ENCODE data around the gene CYP2W1.
"Not testable (repeated sequence)": the region's sequence is repeated elsewhere in the genome, so short reads cannot be mapped to it uniquely, and the experiment has no call there.

CYP2W1 gene, protein sequence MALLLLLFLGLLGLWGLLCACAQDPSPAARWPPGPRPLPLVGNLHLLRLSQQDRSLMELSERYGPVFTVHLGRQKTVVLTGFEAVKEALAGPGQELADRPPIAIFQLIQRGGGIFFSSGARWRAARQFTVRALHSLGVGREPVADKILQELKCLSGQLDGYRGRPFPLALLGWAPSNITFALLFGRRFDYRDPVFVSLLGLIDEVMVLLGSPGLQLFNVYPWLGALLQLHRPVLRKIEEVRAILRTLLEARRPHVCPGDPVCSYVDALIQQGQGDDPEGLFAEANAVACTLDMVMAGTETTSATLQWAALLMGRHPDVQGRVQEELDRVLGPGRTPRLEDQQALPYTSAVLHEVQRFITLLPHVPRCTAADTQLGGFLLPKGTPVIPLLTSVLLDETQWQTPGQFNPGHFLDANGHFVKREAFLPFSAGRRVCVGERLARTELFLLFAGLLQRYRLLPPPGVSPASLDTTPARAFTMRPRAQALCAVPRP
- total RNA-seq, result 0.04 to 0.05 reads per million in 2 donors

DNA sequence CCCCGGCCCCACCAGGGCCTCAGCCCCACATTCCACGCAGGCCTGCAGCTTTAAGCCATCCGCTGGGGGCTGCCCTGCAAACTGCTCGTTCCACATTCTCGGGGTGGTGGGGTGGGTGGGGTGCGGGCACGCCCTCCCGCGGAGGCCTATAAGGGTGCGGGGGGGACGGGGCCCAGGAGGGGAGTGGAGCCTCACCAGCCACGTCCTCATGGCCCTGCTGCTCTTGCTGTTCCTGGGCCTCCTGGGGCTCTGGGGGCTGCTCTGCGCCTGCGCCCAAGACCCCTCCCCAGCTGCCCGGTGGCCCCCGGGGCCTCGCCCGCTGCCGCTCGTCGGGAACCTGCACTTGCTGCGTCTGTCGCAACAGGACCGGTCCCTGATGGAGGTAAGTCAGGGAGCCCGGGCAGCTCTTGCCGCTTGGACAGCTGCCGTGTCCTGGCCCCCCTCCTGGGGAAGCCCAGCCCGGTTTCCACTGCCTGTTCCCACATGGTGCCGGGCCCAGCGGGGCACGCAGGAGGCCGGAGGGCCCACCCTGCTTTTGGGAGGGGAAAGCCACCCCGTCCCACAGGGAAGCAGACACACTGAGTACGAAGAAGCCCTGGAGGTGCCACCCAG, at the start of gene CYP2W1:
CYP2W1 (plus strand) TSS at position 178 of the 612 bp plus-strand sequence; CDS start at position 209, 31 bp downstream.
- DNase-seq, result no peak

DNA sequence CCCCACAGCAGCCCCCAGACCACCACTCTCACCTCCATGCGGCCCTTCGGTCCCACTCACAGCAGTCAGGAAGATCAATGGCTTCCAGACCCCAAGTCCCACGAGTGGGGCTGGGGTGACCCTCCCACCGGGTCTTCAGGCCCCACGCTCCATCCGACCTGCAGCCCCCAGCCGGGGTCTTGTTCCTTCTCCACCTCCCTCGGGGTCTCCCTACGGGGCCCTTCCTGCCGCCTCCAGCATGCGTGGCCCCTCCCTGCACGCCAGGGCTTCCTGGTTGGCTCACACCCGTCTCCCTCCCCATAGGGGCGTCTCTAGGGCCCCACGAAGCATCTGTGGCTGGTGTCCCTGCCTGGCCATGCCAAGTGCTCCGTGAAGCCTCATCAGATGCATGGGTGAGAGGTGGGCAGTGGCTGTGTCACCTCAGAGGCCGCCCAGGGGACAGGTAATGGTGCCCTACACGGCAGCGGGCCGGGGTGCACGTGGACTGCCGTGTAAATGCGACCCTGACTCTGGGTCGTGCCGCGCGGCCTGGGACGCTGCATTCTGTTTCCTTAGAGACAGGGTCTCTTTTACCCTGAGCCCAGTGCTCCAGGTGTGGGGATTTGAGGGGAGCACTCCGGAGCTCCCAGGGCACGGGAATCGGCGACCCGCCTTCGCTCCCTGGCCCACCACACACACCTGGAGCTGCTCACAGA, 48.4 kb upstream of the CYP2W1 start:
- DNase-seq, result no peak

DNA sequence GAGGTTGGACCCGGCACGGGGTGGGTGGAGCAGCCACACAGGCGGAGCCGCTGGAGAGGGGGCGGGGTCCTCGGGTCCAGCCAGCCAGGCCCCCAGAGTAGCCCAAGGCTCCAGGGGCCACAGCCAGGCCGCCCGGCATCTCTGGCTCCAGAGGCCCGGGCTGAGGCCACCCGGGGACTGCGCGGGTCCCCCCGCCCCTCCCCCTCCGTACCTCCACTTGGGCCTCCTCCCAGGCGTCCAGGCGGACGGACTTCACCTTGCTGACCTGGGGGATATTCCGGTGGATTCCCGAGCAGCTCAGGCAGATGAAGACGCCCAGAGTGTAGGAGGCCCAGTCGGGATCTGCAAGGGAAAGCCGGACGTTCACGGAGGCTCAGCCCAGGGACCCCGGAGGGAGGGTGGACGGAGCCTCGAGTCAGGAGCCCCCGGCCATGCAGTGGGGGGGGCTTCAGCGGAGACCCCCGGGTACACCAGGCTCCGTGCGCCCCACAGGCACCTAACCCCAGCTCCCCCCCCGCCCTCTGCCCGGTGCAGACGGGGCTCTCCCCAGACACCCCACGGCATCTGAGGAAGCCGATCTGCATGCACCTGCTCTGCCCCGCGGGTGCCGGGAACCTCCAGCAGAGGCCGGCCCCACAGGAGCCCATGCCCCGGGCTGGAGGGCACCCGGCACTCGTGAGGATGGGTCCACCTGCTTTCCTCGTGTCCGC, 47.7 kb upstream of the CYP2W1 start:
- no peak for DNase-seq

DNA sequence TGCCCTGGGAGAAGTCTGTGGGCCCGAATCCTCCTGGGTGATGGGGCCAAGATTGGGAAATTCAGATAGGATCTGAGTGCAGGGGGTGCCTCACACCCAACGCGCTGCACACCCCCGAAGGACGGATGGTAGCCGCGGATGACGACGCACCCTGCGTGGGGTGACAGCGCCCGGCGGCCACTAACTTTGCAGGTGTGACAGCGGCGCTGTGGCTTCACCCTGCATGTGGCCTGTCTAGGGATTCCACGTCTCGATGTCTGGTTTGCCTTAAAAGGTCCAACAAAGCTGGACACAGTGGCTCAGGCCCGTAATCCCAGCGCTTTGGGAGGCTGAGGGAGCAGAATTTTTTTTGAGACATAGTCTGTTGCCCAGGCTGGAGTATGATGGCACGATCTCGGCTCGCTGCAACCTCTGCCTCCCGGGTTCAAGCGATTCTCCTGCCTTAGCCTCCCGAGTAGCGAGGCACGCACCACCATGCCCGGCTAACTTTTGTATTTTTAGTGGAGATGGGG, 47.1 kb upstream of the CYP2W1 start:
- DNase-seq, result no peak

DNA sequence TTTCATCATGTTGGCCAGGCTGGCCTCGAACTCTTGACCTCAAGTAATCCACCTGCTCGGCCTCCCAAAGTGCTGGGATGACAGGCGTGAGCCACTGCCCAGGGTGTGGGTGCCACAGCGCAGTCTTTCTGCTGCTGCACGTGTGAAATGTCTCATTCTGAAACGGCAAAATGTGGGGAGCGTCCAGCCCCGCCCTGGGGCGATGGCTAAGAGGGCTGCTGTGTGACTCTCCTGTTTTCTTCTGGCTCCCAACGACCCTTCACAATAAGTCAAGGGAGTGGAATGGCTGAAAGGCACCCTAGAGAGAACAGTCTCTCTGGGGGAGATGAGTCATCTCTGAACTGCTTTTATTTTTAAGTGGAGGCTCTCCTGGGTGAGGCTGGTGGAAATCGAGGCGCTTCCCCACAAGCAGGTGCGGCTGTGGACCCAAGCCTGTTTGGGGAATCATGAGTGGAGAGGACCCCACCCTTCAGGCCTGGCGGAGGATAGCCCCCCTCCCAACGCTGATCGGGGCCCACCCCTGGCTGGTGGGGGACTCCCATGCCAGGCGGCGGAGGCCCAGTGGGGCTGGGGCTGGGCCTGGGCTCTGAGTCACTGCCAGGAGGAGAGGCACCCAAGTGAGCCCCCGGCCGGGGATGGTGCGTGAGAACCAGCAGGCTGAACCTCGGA, 46.5 kb upstream of the CYP2W1 start:
- no peak for DNase-seq

DNA sequence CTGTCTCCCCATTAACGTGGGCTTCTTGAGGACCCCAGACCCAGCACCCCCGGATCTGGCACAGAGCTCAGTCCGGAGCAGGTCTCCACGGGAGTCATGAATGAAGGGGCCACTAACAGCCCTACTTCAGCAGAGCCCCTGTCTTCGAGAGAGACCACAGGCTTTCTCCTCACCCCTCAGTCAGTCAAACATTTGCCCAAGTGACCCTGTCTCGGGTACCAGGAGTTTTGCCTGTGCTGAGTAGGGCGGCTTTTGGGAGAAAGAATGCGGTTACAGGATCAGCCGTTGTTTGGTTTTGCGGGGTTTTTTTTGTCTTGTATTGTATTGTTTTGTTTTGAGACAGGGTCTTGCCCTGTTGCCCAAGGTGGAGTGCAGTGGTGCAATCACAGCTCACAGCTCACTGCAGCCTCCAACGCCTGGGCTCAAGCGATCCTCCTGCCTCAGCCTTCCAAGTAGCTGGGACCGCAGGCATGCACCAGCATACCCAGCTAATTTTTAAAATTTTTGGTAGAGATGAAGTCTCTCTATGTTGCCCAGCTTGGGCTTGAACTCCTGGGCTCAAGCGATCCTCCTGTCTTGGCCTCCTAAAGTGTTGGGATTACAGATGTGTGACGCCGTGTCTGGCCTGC, 45.0 kb upstream of the CYP2W1 start:
- DNase-seq, result no peak

DNA sequence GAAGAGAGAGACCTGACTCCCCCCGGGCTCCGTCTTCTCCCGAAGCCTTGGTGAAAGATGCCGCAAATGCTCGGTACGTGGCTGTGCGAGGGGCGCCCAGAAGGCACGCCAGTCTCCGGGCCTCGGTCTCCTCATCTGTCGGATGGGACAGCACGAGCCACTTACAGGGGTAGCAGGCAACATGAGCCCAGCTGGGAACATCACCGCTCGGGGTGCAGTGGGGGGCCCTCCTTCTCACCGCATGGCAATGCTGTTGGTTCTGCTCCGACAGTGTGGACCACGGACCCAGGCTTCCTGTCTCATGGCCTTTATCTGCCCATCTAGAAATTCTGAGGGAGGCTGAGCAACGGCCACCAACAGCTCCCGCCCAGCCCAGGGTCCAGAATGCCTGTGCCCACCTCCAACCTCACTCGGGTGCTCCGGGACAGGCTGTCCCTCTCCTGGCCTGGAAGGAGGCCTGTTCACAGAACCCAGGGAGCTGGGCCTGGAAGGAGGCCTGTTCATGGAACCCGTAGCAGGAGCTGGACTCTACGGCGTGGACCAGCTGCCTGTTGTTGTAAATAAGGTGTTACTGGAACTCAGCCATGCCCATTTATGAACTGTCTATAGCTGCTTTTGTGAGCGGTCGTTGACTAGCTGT, 44.3 kb upstream of the CYP2W1 start:
- no peak for DNase-seq

DNA sequence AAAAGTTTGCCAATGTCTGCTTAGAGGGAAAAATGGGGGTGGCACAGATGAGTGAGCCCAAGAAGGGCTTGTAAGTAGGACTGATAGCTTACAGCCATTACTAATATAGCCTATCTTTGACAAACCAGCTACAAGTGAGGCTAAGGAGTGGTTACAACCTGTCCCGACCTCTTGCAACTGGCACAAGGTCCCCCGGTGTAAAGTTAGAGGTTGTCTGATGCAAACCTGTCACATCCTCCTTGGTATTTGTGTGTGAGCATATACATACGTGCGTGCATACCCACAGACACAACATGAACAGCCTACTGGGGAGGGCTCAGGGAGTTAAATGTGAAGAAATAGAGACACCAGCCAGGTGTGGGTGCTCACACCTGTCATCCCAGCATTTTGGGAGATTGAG, 43.1 kb upstream of the CYP2W1 start:
- no peak for DNase-seq

DNA sequence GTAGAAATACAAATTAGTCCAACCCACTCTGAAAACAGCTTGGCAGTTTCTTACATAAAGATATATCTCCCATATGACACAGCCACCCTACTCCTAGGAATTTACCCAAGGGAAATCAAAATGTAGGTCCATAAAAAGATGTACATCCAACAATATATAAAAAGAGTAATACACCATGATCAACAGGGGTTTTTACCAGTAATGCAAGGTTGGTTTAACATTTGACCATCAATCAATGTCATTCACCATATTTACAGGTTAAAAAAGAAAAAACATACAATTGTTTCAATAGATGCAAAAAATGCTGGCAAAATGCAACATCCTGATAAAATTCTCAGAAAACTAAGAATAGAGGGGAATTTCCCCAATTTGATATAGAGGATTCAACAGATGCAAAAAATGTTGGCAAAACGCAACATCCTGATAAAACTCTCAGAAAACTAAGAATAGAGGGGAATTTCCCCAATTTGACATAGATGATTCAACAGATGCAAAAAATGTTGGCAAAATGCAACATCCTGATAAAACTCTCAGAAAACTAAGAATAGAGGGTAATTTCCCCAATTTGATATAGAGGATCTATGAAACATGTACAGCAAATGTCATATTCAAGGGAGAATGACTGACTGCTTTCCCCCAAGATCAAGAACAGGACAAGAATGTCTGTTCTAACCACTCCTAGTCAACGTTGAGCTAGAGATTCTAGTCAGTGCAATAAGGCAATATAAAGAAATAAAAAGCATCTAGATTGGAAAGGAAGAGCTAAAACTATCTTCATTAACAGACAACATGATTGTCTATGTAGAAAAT, 42.2 kb upstream of the CYP2W1 start:
- DNase-seq, result no peak

DNA sequence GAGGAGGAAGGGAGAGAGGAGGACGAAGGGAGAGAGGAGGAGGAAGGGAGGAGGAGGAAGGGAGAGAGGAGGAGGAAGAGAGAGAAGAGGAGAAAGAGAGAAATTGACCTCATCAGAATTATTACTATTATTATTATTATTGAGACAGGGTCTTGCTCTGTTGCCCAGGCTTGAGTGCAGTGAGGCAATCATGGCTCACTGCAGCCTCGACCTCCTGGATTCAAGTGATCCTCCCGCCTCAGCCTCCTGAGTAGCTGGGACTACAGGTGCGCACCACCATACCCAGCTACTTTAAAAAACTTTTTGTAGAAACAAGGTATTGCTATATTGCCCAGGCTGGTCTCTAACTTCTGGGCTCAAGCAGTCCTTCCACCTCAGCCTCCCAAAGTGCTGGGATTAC, 39.2 kb upstream of the CYP2W1 start:
- not testable (repeated sequence) for DNase-seq

DNA sequence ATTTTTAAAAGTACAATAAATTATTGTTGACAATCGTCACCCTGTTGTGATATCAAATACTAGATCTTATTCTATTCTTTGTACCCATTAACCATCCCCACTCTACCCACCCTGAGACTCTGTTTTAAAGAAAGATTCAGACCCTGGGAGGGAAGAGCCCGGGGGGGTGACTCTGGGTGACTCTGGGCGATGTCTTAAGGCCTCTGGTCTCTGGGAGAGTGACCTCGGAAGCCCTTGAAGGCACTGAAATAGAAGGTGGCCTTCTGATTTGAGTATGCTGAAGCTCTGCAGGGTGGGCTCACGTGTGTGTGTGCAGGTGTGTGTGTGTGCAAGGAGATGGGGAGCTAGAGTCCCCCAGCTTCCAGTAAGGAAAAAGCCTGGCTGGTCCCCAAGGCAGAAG, 38.2 kb upstream of the CYP2W1 start:
- no peak for DNase-seq

DNA sequence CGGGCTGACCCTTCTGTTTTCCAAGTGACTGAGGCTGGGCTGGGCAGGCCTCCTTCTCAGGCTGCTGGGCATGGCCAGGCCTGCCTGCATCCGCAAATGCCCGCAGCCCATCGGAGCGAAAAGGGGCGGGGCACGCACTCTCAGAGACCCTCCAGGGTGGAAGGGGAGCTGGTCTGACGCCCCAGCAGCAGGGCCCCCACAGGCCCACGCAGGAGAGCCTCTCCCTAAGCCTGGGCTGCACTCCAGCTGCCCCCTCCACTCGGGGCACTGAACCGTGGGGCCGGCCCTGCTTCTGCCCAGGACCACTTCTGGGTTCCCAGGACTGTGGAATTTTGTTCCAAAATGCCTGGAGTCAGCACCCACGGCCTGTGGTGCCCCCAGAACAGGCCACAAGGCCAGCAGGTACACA, 37.8 kb upstream of the CYP2W1 start:
- no peak for DNase-seq

DNA sequence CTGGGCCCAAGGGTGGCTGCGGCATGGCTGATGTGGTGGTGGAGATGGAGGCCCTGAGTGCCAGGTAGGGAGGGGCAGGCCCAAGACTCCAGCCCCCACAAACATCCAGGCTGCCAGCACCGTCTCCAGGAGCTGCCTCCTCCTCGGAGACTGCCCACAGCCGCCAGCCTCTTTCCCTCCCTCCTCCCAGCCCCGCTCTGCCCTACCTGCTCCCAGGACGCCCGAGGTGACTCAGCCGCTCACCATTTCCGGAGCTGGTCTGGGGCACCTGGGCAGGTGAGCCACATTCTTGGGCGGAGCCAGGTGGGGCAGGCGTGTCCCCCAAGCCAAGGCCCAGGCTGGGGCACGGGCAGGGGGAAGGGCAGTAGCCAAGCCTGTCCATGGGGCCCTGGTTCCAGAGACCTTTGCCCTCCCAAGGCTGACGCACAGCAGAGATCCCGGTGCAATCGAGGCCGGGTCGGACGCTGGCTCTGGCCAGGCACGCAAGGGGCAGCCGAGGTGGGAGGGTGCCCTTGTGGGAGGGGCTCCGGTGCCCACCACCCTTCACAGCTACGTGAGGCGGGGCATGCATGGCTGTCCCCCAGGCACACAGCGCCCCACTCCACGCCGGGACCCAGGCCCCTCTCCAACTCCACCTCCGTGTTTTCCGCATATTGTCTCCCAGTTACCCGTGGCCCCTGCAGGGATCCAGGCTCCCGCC, 37.3 kb upstream of the CYP2W1 start:
- DNase-seq, result no peak

DNA sequence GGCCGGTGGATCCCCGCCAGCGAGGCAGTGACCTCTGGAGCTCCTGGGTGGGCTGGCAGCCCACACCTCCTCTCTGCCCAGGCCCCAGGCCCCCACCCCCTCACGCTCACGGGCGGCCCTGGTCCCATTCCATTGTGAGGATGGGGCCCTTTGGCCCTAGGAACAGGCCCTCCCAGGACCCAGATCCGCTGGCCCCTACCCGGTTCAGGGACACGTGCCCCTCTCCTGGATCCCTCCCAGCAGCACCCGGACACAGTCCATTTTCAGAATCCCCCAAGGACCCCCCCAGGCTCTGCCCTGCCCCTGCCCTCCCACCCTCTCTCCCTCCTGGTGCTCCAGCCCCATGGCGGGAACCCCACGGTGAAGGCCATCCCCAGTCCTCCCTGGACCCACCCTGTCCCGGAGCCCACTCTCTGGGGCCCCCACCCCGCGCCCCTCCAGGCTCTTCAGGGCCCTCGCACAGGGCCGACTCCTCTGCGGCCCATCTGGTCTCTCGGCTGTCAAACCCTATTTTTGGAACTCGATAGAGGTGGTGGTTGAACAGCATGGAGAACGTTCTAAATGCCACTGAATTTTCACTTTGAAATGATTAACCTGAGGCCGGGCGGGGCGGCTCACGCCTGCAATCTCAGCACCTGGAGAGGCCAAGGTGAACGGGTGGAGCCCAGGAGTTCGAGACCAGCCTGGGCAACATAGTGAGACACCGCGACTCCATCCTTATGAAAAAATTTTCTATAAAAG, 36.6 kb upstream of the CYP2W1 start:
- DNase-seq, result no peak

DNA sequence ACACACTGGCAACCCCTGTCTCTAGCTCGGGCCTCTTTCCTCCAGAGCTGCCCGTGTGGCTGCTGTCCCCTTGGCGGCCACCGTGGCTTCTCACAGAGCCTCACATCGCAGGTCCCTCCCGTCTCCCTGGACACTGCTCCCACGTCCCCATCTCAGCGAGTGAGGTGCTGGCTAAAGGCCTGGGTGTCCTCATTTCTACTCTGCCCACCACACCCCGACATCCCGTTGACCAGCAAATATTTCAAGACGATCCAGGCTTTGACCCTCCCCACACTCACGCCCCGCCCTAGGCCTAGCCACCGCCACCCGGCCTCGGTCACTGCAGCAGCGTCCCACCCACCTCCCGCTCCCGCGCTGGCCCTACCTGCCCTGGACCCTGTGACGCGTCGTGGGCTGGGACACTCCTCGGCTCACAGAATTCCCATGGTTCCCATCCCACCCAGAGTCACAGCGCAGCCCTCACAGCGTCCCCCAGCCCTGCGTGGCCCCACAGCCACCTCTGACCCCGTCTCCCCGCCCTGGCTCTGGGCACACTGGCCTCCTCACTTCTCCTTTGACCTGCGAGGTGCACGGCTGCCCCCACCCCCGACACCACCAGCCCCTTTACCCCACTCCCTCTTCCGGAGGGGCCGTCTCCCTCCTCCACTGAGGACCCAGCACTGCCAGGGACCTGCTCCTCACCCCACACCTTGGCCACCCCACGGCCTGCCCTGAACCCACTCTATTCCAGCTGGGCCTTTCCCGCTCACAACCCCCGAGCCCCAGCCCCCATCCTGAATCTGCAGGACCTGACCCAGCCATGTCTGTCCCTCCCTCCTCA, 35.4 kb upstream of the CYP2W1 start:
- DNase-seq, result no peak

DNA sequence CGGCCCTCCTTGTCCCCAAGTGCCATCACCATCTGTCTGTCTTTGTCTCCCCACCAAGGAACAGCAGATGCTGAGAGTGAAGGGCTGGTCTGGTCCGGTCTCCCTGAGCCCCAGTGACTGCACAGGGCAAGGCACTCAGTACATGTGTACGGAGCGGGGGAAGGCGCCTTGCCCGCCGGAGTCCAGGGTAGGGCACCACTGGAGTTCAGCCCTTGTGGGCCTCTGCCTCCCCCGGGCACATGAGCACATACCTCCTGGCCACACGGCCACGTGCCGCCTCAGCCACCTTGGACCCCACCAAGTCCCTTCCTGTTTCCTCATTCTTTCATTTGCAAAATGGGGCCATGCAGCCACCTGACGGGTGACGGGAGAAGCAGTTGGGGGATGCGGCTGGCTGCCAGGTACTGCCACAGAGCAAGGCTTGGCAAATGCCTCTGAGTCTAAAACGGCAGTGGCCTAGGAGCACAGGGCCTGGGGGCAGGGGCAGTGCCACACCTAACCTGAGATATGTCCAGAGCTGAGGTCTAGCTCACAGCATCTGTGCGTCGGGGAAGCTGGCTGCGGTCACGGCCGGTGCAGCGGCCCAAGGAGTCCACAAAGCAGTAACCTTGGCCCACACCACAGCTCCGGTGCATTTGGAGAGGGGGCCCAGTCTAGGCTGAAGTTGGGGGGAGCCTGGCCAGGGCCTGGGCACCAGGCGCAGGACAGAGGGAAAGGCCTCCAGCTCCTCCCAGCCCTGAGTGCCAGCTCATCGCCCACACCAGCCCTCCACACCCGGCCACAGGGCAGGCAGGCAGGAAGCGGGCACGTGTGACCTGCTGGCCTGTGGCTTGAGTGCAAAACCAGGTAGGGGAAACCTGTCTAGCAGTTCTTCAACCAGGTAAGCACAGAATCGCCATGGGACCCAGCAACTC, 33.7 kb upstream of the CYP2W1 start:
- no peak for DNase-seq
